Choroid plexus epithelial cell (primary cell): ENCODE data around the gene TBC1D1.

Source experiments
- DNase-seq: peaks from one replicate; pipeline ENCODE4 v3.0.0-alpha.2; 2010; ENCODE audit warnings: low read depth
- H3K4me3 ChIP-seq: 2 replicates; pipeline ENCODE4 v1.5.1; 2011; ENCODE audit warnings: low read depth, mild to moderate bottlenecking, control low read depth, low read length, moderate library complexity
- TF ChIP-seq, protein P1 (sequence below): conservative IDR thresholded peaks from 2 replicates; pipeline ENCODE4 v1.5.1; 2011; ENCODE audit warnings: low read depth, mild to moderate bottlenecking, control low read depth, inconsistent platforms, low read length, moderate library complexity

TBC1D1 gene

GRCh38 chr4:38135201-38135600 is 244.3 kb downstream of the TBC1D1 start:
- no peak overlapping the region for H3K4me3 ChIP-seq
- TF ChIP-seq, protein P1, sequence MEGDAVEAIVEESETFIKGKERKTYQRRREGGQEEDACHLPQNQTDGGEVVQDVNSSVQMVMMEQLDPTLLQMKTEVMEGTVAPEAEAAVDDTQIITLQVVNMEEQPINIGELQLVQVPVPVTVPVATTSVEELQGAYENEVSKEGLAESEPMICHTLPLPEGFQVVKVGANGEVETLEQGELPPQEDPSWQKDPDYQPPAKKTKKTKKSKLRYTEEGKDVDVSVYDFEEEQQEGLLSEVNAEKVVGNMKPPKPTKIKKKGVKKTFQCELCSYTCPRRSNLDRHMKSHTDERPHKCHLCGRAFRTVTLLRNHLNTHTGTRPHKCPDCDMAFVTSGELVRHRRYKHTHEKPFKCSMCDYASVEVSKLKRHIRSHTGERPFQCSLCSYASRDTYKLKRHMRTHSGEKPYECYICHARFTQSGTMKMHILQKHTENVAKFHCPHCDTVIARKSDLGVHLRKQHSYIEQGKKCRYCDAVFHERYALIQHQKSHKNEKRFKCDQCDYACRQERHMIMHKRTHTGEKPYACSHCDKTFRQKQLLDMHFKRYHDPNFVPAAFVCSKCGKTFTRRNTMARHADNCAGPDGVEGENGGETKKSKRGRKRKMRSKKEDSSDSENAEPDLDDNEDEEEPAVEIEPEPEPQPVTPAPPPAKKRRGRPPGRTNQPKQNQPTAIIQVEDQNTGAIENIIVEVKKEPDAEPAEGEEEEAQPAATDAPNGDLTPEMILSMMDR = no peak
- no peak for DNase-seq

DNA sequence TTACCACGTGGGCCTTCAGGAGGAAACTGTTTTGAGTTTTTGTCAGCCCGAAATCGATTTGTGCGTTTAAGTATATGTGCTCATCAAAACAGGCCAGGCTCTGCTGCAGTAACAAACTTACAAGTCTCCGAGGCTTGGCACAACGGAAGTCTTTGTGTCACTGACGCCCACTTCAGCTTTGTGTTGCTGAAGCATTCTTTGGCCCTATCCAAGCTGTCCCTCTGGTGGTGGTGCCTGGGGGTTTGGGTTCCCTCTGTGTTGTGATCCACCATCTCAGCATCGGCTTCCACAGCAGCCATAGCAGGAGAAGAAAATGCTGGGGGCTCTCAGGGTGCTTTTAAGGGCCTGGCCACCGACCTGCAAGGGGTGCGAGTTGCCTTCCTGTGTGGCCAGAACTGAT is 245.7 kb downstream of the TBC1D1 start:
- no peak for DNase-seq
- H3K4me3 ChIP-seq = no peak overlapping the region
- TF ChIP-seq, protein P1 = no peak

DNA sequence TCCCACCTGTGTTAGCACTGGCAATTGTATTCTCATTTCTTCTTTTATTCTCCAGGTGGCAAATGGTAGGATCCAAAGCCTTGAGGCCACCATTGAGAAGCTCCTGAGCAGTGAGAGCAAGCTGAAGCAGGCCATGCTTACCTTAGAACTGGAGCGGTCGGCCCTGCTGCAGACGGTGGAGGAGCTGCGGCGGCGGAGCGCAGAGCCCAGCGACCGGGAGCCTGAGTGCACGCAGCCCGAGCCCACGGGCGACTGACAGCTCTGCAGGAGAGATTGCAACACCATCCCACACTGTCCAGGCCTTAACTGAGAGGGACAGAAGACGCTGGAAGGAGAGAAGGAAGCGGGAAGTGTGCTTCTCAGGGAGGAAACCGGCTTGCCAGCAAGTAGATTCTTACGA is 246.2 kb downstream of the TBC1D1 start:
- H3K4me3 ChIP-seq = no peak overlapping the region
- TF ChIP-seq, protein P1 = no peak
- no peak for DNase-seq

DNA sequence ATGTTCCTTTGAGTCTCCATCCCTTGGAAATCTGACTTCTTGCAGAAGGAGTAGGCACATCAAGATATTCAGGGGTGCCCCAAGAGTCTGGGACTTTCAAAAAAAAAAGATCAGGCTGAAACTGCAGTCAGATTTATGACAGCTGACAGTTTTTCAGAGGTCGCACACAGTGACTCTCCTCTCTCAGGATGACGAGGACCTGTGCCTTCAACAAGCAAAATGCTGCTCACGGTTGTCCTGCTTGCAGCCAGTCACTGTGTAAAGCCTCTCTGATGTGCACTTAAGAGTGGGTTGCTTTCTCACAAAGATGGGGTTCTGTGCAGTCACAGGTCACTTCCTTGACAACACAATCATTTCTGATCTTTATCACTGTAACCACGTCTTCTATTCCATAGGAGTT is 247.5 kb downstream of the TBC1D1 start:
- TF ChIP-seq, protein P1 = no peak
- DNase-seq = no peak
- H3K4me3 ChIP-seq = no peak overlapping the region

GRCh38 chr4:38139187-38139586 is 248.3 kb downstream of the TBC1D1 start:
- no peak overlapping the region for H3K4me3 ChIP-seq
- TF ChIP-seq, protein P1 = no peak
- no peak for DNase-seq

DNA sequence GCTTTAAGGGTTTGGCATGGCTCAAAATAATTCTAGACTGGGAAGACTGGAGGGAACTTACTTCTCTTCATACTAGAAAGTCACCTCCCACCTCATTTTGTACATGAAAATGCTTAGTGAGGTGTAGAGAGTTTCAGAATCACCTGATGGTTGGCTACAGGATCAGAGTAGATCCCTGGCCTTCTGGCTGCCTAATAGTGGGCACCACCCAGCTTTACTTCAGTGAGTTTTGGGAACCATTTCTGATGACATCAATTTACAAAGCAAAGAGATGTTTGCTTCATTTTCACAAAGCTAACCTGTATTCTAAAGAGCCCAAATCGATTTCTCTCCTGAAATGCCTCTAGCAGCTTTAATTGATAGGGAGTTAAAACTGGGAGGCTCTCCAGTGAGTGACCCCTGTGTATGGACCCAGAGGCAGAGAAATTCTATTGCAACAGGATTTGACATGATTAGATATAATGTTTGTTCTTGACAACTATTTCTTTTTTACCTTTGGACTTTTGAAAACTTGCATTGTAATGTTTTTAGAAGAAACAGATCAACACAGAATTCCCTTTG is 249.8 kb downstream of the TBC1D1 start:
- DNase-seq = no peak
- no peak overlapping the region for H3K4me3 ChIP-seq
- TF ChIP-seq, protein P1 = no peak

DNA sequence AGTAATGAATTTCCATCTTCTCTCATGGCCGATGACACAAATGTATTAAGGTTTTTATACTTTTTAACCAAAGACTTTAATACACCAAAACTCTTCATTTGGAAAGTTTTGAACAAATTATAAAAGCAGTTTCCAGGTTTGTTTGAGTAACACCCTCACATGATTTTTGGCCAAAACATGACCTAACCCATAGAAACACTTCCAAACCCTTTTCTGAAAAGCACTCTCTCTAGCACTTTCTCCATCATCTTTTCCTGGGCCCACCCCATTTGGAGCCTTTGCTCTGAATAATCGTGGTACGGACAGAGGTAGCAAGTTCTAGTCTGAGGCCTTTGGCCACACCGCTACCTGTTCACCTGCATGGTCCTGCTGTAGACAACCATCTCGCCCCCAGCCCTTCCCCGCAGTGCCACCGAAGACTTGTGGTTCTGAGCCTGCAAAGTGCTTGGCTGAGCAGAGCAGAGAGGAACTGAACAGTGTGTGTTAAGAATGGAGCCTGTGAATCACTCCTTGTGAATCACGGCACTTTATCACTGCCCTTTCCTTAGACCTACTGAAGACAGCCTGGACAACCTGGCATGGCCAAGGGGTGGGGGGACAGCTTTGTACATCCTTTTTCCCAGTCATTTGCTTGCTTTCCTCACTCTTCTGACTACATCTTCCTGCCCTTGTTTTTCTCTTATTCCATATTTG is 251.1 kb downstream of the TBC1D1 start:
- TF ChIP-seq, protein P1 = no peak
- DNase-seq = peak; percentile 63

More for the DNA sequence above, 251.1 kb downstream of the TBC1D1 start:
- H3K4me3 ChIP-seq = no peak overlapping the region
